HepG2 (cell line): ENCODE data around the gene SYS1. TPM values are rescaled to one million over a fixed set of nuclear protein-coding genes. Genes with fewer than 3 reads are reported as not detected.

Source experiments
- BCL6 ChIP-seq: IDR thresholded peaks from 2 replicates; pipeline ENCODE4 v1.6.1; 2016; ENCODE audit warnings: missing genetic modification reagents, missing compliant biosample characterization
- ETV6 ChIP-seq: sonication (generic); formaldehyde crosslinking; conservative IDR thresholded peaks from 2 replicates; pipeline ENCODE4 v1.4.0; 2020; ENCODE audit warnings: missing genetic modification reagents
- FOXJ3 ChIP-seq: sonication (generic); formaldehyde crosslinking; IDR thresholded peaks from 2 replicates; pipeline ENCODE4 v1.4.0; 2020; ENCODE audit warnings: missing genetic modification reagents, mild to moderate bottlenecking, borderline replicate concordance
- GPN1 ChIP-seq: sonication (generic); formaldehyde crosslinking; IDR thresholded peaks from 2 replicates; pipeline ENCODE4 v1.5.1; 2020; ENCODE audit warnings: missing genetic modification reagents, borderline replicate concordance
- GTF2F1 ChIP-seq: fragments of 150-350 bp; IDR thresholded peaks from 2 replicates; pipeline ENCODE4 v1.6.1; 2014; ENCODE audit warnings: low read length
- HNRNPUL1 ChIP-seq: fragments of 200-400 bp; formaldehyde crosslinking; IDR thresholded peaks from 2 replicates; pipeline ENCODE4 v1.6.1; 2017; ENCODE audit warnings: low read depth, mild to moderate bottlenecking, low read length, moderate library complexity
- HOXA7 ChIP-seq: sonication (generic); formaldehyde crosslinking; IDR thresholded peaks from 2 replicates; pipeline ENCODE4 v1.8.1; 2022; ENCODE audit warnings: mild to moderate bottlenecking, missing genetic modification reagents, moderate library complexity
- IKZF4 ChIP-seq: sonication (generic); formaldehyde crosslinking; IDR thresholded peaks from 2 replicates; pipeline ENCODE4 v1.5.1; 2020; ENCODE audit warnings: borderline replicate concordance, mild to moderate bottlenecking, low read depth, missing genetic modification reagents; ENCODE audit errors: not compliant biosample characterization
- IRX3 ChIP-seq: sonication (generic); formaldehyde crosslinking; IDR thresholded peaks from 2 replicates; pipeline ENCODE4 v1.8.1; 2023; ENCODE audit warnings: mild to moderate bottlenecking, low read depth, missing genetic modification reagents, borderline replicate concordance
- MLX ChIP-seq: IDR thresholded peaks from 2 replicates; pipeline ENCODE4 v1.6.1; 2016
- NFYC ChIP-seq: IDR thresholded peaks from 2 replicates; pipeline ENCODE4 v1.6.1; 2016; ENCODE audit warnings: missing genetic modification reagents, missing compliant biosample characterization
- POLR2A ChIP-seq, 2 experiments: IDR thresholded peaks; 2 replicates each; pipeline ENCODE4 v1.6.1; 2011; ENCODE audit warnings: low read depth in 2 of 2, low read length in 2 of 2, mild to moderate bottlenecking in 1 of 2, moderate library complexity in 1 of 2; ENCODE audit not compliant: insufficient read depth in 1 of 2
- PRMT3 ChIP-seq: sonication (generic); formaldehyde crosslinking; IDR thresholded peaks from 2 replicates; pipeline ENCODE4 v1.8.1; 2022; ENCODE audit warnings: low read depth, mild to moderate bottlenecking, moderate library complexity, missing genetic modification reagents, borderline replicate concordance
- RBM39 ChIP-seq: fragments of 200-400 bp; formaldehyde crosslinking; IDR thresholded peaks from one replicate; pipeline ENCODE4 v1.6.1; 2018; ENCODE audit warnings: antibody characterized with exemption, mild to moderate bottlenecking, low read depth, low read length; ENCODE audit not compliant: poor library complexity, severe bottlenecking
- SATB2 ChIP-seq: sonication (generic); formaldehyde crosslinking; IDR thresholded peaks from 2 replicates; pipeline ENCODE4 v1.5.0; 2020; ENCODE audit warnings: missing genetic modification reagents
- TSC22D2 ChIP-seq: sonication (generic); formaldehyde crosslinking; IDR thresholded peaks from 2 replicates; pipeline ENCODE4 v1.5.1; 2020; ENCODE audit warnings: missing genetic modification reagents, mild to moderate bottlenecking, borderline replicate concordance
- XRCC5 ChIP-seq: fragments of 200-400 bp; formaldehyde crosslinking; optimal IDR thresholded peaks from 2 replicates; pipeline ENCODE3; 2017; ENCODE audit warnings: mild to moderate bottlenecking, low read length
- ZBTB42 ChIP-seq: sonication (generic); formaldehyde crosslinking; IDR thresholded peaks from 2 replicates; pipeline ENCODE4 v1.5.0; 2020; ENCODE audit warnings: mild to moderate bottlenecking, missing genetic modification reagents
- ZFP90 ChIP-seq: sonication (generic); formaldehyde crosslinking; IDR thresholded peaks from 2 replicates; pipeline ENCODE4 v1.8.0; 2022; ENCODE audit warnings: missing genetic modification reagents, mild to moderate bottlenecking, inconsistent platforms, borderline replicate concordance
- ZNF597 ChIP-seq: sonication (generic); formaldehyde crosslinking; IDR thresholded peaks from 2 replicates; pipeline ENCODE4 v1.5.0; 2020; ENCODE audit warnings: missing genetic modification reagents
- ZSCAN25 ChIP-seq: sonication (generic); formaldehyde crosslinking; IDR thresholded peaks from 2 replicates; pipeline ENCODE4 v1.8.0; 2022; ENCODE audit warnings: mild to moderate bottlenecking, missing genetic modification reagents
- polyA plus RNA-seq, 8 experiments: library from polyadenylated mRNA; depleted of rRNA in 3 of 8; stranded (reverse) in 7 of 8; unstranded in 1 of 8; fragments of >200 nt; fragmentation: Illumina TruSeq in 4 of 8; extraction: Trizol in 4 of 8; gene quantifications; 2 replicates each; pipeline versions ENCODE4 v1.2.1 to v1.2.3, GENCODE V29; 2011 to 2016; ENCODE audit warnings: low read depth in 4 of 8, missing spikeins in 1 of 8, mixed read lengths in 1 of 8; ENCODE audit not compliant: insufficient read depth in 1 of 8
- total RNA-seq, 5 experiments: library from RNA; depleted of rRNA; stranded (reverse); fragments of >200 nt; fragmentation: Illumina TruSeq; extraction: Trizol; gene quantifications; 2 replicates each; pipeline ENCODE4 v1.2.3, GENCODE V29; 2016; ENCODE audit warnings: low read depth in 1 of 5
- TF ChIP-seq, protein P1 (sequence below): sonication (generic); formaldehyde crosslinking; IDR thresholded peaks from 2 replicates; pipeline ENCODE4 v1.4.0; 2020; ENCODE audit warnings: missing genetic modification reagents, borderline replicate concordance
- TF ChIP-seq, protein P2 (sequence below): sonication (generic); formaldehyde crosslinking; IDR thresholded peaks from 2 replicates; pipeline ENCODE4 v1.5.1; 2020; ENCODE audit warnings: mild to moderate bottlenecking, missing genetic modification reagents, moderate library complexity

The SYS1 gene
- total and polyA plus RNA-seq, 2 of the 13 experiments (the other 11 are each of a cell fraction or from before 2014, with no cell fraction given), result 38.3 to 65.6 TPM

- TF ChIP-seq RBM39, result peak; percentile 98
- TF ChIP-seq ETV6 (CRISPR knock-in tag), result peak; percentile 46; the same call in 1 of the 2 replicates
- TF ChIP-seq IKZF4 (CRISPR knock-in tag), result peak; percentile 68
- TF ChIP-seq XRCC5, result peak; percentile 99
- TF ChIP-seq ZSCAN25 (CRISPR knock-in tag), result no peak; the same call in 1 of the 2 replicates
- TF ChIP-seq MLX (CRISPR knock-in tag), result peak; percentile 67
- TF ChIP-seq, protein P1, sequence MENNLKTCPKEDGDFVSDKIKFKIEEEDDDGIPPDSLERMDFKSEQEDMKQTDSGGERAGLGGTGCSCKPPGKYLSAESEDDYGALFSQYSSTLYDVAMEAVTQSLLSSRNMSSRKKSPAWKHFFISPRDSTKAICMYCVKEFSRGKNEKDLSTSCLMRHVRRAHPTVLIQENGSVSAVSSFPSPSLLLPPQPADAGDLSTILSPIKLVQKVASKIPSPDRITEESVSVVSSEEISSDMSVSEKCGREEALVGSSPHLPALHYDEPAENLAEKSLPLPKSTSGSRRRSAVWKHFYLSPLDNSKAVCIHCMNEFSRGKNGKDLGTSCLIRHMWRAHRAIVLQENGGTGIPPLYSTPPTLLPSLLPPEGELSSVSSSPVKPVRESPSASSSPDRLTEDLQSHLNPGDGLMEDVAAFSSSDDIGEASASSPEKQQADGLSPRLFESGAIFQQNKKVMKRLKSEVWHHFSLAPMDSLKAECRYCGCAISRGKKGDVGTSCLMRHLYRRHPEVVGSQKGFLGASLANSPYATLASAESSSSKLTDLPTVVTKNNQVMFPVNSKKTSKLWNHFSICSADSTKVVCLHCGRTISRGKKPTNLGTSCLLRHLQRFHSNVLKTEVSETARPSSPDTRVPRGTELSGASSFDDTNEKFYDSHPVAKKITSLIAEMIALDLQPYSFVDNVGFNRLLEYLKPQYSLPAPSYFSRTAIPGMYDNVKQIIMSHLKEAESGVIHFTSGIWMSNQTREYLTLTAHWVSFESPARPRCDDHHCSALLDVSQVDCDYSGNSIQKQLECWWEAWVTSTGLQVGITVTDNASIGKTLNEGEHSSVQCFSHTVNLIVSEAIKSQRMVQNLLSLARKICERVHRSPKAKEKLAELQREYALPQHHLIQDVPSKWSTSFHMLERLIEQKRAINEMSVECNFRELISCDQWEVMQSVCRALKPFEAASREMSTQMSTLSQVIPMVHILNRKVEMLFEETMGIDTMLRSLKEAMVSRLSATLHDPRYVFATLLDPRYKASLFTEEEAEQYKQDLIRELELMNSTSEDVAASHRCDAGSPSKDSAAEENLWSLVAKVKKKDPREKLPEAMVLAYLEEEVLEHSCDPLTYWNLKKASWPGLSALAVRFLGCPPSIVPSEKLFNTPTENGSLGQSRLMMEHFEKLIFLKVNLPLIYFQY, result peak; percentile 89; the same call in 1 of the 2 replicates
- TF ChIP-seq TSC22D2, result peak; percentile 92
- TF ChIP-seq IRX3 (CRISPR knock-in tag), result no peak
- no peak for TF ChIP-seq PRMT3 (CRISPR knock-in tag)
- TF ChIP-seq, protein P2, sequence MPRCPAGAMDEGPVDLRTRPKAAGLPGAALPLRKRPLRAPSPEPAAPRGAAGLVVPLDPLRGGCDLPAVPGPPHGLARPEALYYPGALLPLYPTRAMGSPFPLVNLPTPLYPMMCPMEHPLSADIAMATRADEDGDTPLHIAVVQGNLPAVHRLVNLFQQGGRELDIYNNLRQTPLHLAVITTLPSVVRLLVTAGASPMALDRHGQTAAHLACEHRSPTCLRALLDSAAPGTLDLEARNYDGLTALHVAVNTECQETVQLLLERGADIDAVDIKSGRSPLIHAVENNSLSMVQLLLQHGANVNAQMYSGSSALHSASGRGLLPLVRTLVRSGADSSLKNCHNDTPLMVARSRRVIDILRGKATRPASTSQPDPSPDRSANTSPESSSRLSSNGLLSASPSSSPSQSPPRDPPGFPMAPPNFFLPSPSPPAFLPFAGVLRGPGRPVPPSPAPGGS (CRISPR knock-in tag), result peak; percentile 97
- no peak; the same call in 1 of the 2 replicates for TF ChIP-seq SATB2
- TF ChIP-seq ZBTB42, result peak; percentile 73; the same call in 1 of the 2 replicates
- peak; percentile 61; the same call in 1 of the 2 replicates for TF ChIP-seq GPN1 (CRISPR knock-in tag)
- TF ChIP-seq HNRNPUL1, result no peak
- no peak; the same call in 1 of the 2 replicates for TF ChIP-seq FOXJ3 (CRISPR knock-in tag)
- TF ChIP-seq POLR2A (IDR thresholded peaks at IDR 0.05; ENCODE audit: insufficient read depth in 1 of 2, low read depth in 2 of 2, low read length in 2 of 2), result peak; percentile 94 to 98
- TF ChIP-seq GTF2F1, result peak; percentile 79
- TF ChIP-seq ZNF597, result no peak
- TF ChIP-seq ZFP90, result peak; percentile 96
- peak; percentile 48; the same call in 1 of the 2 replicates for TF ChIP-seq NFYC (CRISPR knock-in tag)
- peak; percentile 73 for TF ChIP-seq BCL6 (CRISPR knock-in tag)
- no peak for TF ChIP-seq HOXA7
These were observed at the start of gene SYS1 (continued) for GRCh38 chr20:45362804-45363610.
